Hindlimb muscle (tissue), 1 donor: ENCODE measurements around the gene PRSS1. TPM values are rescaled to one million over a fixed set of nuclear protein-coding genes. Genes with fewer than 3 reads are reported as not detected.
"Not testable (repeated sequence)": the region's sequence is repeated elsewhere in the genome, so short reads cannot be mapped to it uniquely, and the experiment has no call there.

Experiments used
- DNase-seq: peaks from one replicate; pipeline ENCODE4 v3.0.0-alpha.2; 2013
- polyA plus RNA-seq: library from polyadenylated mRNA; unstranded; fragments of 120-200 nt; gene quantifications from one replicate; pipeline ENCODE4 v1.2.1, GENCODE V29; 2013; ENCODE audit not compliant: insufficient read length

The PRSS1 gene
- polyA plus RNA-seq, 1 donor, result not detected

GRCh38 chr7:142748410-142748809, 862 bp upstream of the PRSS1 start:
- not testable (repeated sequence) for DNase-seq

GRCh38 chr7:142750321-142750938, 1.2 kb downstream of the PRSS1 start:
- no peak for DNase-seq

GRCh38 chr7:142751526-142752175, 2.4 kb downstream of the PRSS1 start:
- DNase-seq, result not testable (repeated sequence)

GRCh38 chr7:142752376-142753225, 3.3 kb downstream of the PRSS1 start:
- DNase-seq, result no peak

GRCh38 chr7:142753366-142753765, 4.1 kb downstream of the PRSS1 start:
- DNase-seq, result no peak

- DNase-seq, result not testable (repeated sequence)
Observed at GRCh38 chr7:142753925-142754491, 4.7 kb downstream of the PRSS1 start.

- DNase-seq, result no peak
Observed at GRCh38 chr7:142754681-142755575, 5.7 kb downstream of the PRSS1 start.

- not testable (repeated sequence) for DNase-seq
Observed at GRCh38 chr7:142758312-142758711, 9.0 kb downstream of the PRSS1 start.

- DNase-seq, result no peak
Observed at GRCh38 chr7:142759433-142759832, 10.2 kb downstream of the PRSS1 start.

- no peak for DNase-seq
Observed at GRCh38 chr7:142760071-142760642, 10.9 kb downstream of the PRSS1 start.

GRCh38 chr7:142761606-142762005, 12.3 kb downstream of the PRSS1 start:
- DNase-seq, result not testable (repeated sequence)

GRCh38 chr7:142762104-142762503, 12.8 kb downstream of the PRSS1 start:
- no peak for DNase-seq

GRCh38 chr7:142767451-142767850, 18.2 kb downstream of the PRSS1 start:
- no peak for DNase-seq

- no peak for DNase-seq
Observed at GRCh38 chr7:142767861-142768260, 18.6 kb downstream of the PRSS1 start.

GRCh38 chr7:142768885-142769284, 19.6 kb downstream of the PRSS1 start:
- not testable (repeated sequence) for DNase-seq

GRCh38 chr7:142770661-142771352, 21.5 kb downstream of the PRSS1 start, which contains the start of gene PRSS2:
TSS of gene PRSS2 (plus strand) at chr7:142770970. CDS start at chr7:142770983, 13 bp downstream.
- DNase-seq, result no peak

- DNase-seq, result no peak
Observed at GRCh38 chr7:142771353-142771723, 22.1 kb downstream of the PRSS1 start.

GRCh38 chr7:142772051-142772450, 22.8 kb downstream of the PRSS1 start:
- no peak for DNase-seq

- no peak for DNase-seq
Observed at GRCh38 chr7:142772673-142773072, 23.4 kb downstream of the PRSS1 start.

- no peak for DNase-seq
Observed at GRCh38 chr7:142773230-142773629, 24.0 kb downstream of the PRSS1 start.
